ENCODE data around the gene C12orf60.

C12orf60 gene

GRCh38 chr12:14833952-14834351 is 30.5 kb downstream of the C12orf60 start:
- in situ Hi-C loops (cut with MboI; ENCODE audit: low sequenced_read_pairs) = loop anchor here (25.0 kb wide), 1 partner anchor 428 kb away; no protein-coding TSS in a partner anchor

- in situ Hi-C loops (cut with MboI; ENCODE audit: low sequenced_read_pairs) = loop anchor here (25.0 kb wide), 1 partner anchor 428 kb away; no protein-coding TSS in a partner anchor
These were observed 31.0 kb downstream of the C12orf60 start for GRCh38 chr12:14834509-14834908.

DNA sequence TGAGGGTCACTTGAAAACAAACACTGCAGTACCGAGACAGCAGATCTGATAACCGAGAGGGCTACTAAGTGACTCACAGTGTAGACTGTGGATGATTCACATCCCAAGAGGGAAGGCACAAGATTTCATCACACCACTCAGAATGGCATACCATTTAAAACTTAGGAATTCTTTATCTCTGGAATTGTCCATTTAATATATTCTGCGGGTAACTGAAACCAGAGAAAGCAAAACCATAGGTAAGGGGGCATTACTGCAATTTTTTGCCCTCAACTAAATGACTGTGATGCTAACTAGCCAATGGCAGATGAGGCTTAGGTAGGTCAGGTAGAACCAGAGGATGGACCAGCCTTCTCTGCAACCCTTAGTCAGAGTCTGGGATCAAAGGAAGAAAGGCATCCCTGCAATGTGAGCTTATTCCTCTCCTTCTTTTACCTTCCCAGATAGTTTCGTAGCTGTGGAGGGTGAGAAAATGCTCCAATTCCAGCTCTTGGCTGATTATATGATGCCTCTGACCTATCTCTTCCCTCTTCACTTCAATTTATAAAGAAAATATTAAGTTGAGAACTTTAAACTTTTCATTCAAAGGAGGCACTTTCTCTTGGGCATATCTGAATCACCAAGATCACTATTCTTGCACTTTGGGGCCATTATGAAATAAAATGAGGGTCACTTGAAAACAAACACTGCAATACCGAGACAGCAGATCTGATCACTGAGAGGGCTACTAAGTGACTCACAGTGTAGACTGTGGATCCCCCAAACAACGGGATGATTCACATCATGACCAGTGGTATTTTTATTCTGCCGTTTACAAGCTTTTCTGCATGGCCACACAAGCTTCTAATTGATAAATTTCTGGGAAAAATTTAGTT is 33.1 kb downstream of the C12orf60 start:
- in situ Hi-C loops (cut with MboI; ENCODE audit: low sequenced_read_pairs) = loop anchor here (25.0 kb wide), 1 partner anchor 426 kb away; no protein-coding TSS in a partner anchor

GRCh38 chr12:14839262-14839661 is 35.8 kb downstream of the C12orf60 start:
- in situ Hi-C loops (cut with MboI; ENCODE audit: low sequenced_read_pairs) = loop anchor here (25.0 kb wide), 1 partner anchor 423 kb away; no protein-coding TSS in a partner anchor

DNA sequence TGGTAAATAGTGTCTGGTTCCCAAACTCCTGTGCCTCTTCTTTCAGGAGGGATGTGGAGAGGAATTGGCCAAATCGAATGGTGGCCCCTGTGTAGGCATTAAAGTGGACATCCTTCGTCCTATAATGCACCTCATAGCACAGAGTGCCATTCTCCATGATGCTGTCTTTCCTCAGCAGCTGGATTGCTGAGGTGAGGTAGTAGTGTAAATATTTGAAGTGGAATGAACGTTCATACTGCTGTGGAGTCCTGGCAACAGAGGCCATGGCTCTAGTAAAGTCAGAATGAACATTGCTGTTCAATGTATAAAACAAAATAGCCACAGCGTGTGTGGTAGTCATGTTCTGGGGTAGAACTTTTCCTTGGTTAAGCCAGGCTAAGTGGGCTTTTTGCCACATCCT is 37.1 kb downstream of the C12orf60 start:
- in situ Hi-C loops (cut with MboI; ENCODE audit: low sequenced_read_pairs) = loop anchor here (25.0 kb wide), 1 partner anchor 422 kb away; no protein-coding TSS in a partner anchor

DNA sequence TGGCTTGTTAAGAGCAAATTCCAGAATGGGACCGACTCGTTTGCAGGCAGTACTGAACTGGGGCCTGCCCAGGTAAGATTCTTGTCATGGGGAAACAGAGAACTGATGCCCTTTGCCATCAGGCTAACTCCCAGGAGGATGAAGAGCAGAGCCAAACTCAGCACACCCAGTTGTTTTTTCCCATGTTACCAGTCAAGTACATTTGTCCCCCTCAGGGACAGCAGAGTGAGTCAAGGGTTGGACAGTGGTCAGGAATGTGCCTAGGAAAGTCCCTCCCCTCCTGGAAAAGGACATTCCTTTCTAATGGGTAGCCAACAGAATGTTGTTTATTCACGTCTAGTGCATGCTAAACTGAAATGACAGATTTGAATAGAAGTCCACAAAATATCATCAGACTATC is 38.3 kb downstream of the C12orf60 start:
- in situ Hi-C loops (cut with MboI; ENCODE audit: low sequenced_read_pairs) = loop anchor here (25.0 kb wide), 1 partner anchor 421 kb away; no protein-coding TSS in a partner anchor

DNA sequence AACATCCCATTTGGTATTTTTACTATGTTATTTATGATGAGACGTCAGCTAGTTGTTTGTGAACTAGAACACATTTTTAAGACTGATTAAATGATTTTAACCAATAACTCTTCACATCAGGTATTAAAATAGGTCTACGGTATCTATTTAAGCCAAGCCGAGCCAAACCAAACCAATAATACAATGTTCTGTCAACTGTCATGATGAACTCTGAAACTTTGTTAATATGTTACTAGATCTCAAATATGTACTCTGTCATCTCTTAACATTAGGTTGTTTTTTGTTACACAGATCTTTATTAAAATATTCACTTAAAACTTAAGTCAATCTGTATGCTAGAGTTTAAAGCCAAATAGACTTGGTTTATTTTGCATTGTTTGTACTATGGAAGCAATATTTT is 38.8 kb downstream of the C12orf60 start:
- in situ Hi-C loops (cut with MboI; ENCODE audit: low sequenced_read_pairs) = loop anchor here (25.0 kb wide), 1 partner anchor 420 kb away; no protein-coding TSS in a partner anchor

DNA sequence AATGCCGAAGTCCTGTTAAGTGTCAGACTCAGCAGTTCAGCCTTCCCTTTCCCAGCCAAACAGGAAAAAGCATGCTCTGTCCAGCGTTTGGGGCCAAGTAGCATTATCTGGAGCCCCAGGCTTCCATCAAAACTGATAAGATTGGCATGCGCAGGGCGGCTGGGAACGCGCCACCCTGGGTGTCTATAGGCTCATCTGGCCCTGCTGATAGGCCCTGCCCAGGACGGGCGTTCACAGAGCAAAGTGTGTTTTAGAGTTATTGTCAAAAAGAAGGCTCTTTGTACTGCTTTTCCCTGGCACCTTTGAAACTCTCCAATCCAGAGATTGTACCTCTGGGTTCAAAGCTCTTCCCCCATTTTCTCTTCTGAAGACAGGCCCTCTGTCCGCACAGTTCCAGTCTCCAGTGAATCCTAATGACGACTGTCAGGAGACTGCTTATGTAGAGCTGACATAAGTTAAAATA is 40.0 kb downstream of the C12orf60 start, which contains the start of gene ART4:
TSS of gene ART4 (minus strand) at position 102 of the 463 bp plus-strand sequence. CDS start 413 bp downstream, outside the sequence.
- in situ Hi-C loops (cut with MboI; ENCODE audit: low sequenced_read_pairs) = loop anchor here (25.0 kb wide), 1 partner anchor 419 kb away; no protein-coding TSS in a partner anchor

- in situ Hi-C loops (cut with MboI; ENCODE audit: low sequenced_read_pairs) = loop anchor here (25.0 kb wide), 1 partner anchor 418 kb away; no protein-coding TSS in a partner anchor
These were observed 40.9 kb downstream of the C12orf60 start for GRCh38 chr12:14844401-14844800.

DNA sequence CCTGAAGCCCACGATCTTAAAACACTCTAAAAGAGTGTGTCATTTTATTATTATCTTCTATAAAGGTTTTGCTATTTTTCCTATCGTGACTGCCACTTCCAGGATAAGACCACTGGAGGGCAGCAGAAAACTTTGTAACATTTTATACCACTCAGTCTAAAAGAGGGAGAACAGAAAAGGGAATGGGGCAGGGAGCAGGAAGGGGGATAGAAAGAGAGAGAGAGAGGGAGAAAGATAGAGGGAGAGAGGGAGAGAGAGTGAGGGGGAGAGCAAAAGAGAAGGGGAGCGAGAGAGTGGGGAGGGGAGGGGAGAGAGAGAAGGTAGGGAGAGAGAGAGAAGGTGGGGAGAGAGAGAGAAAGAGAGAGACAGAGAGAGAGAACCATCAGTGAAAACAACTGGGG is 41.9 kb downstream of the C12orf60 start:
- in situ Hi-C loops (cut with MboI; ENCODE audit: low sequenced_read_pairs) = loop anchor here (5.0 to 25.0 kb wide), 2 partner anchors 142 to 417 kb away; no protein-coding TSS in a partner anchor

DNA sequence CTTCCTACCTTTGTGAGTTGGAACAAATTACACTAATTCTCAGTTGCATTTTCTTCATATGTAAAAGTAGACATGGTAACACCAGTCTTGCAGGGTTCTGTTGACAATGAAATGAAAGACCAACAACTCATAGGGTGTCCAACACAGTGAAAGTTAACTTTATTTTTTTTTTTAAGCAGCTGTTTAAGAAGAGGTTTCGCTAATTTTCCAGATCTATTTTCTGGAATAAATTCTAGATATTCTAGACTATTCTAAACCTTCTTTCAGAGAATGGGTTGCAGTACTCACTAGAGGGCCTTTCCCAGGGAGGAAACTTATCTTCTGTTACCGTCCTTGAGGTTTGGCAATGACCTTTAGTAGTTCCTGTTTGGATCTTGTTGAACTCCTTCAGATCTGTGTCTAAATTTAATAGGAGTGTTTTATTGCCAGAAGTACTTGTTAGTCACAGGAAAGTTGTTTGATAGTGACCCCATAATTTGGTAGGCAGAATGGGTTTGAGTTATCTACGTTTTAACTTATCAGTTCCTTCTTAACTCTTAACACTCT is 42.6 kb downstream of the C12orf60 start:
- in situ Hi-C loops (cut with MboI; ENCODE audit: low sequenced_read_pairs) = loop anchor here (5.0 to 25.0 kb wide), 2 partner anchors 141 to 416 kb away; no protein-coding TSS in a partner anchor

- in situ Hi-C loops (cut with MboI; ENCODE audit: low sequenced_read_pairs) = loop anchor here (5.0 to 25.0 kb wide), 2 partner anchors 140 to 415 kb away; no protein-coding TSS in a partner anchor
These were observed 43.6 kb downstream of the C12orf60 start for GRCh38 chr12:14846876-14847580.

DNA sequence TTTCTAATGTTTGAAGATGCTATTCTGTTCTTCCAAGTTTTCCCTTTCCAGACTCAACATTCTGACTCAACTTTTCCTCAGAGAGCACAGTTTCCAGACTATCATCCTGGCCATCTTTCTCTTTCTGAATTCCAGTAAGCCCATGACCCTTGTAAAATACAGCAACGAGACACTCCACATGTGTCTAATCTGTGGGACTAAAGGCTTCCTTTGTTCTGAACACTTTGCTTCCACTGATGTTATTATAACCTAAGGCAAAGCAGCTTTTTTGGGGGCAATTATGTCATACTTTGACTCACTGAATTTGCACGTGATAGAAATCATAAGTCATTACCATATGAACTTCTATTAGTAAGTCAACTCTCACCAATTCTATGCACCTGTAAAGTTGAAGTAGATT is 46.2 kb downstream of the C12orf60 start:
- in situ Hi-C loops (cut with MboI; ENCODE audit: low sequenced_read_pairs) = loop anchor here (5.0 to 25.0 kb wide), 2 partner anchors 138 to 413 kb away; no protein-coding TSS in a partner anchor

DNA sequence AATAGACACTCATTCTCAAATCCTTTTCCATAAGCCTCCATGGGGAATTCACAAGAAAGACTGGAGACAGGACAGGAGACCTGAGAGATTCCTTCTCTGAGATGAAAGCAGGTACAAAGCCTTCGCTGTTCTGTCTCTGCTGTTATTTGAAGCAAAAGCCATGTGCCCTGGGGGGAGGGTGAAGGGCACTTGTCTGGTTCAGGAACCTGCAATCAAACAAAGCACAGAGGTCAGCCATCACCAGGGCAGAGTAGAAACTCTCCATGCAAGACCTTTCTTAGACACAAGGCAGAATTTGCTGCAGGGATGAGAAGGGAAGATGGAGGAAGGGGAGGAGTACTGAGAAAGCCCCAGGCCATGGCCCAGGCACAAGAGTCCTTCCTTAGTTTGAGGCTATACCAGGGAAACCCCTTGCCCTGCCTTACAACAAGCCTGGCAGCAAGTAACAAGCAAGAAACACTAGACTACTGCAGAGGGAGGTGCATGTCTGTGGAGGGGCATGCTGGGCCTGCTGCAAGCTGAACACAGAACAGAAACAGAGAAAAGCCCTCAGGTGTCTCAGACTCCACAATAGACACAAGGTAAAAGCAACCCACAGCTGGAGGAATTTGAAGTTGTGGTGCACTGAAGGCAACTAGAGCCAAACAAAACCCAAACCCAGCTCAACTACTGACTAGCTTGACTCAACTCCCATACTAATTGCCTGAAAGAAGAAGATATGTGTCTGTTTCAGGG is 47.6 kb downstream of the C12orf60 start:
- in situ Hi-C loops (cut with MboI; ENCODE audit: low sequenced_read_pairs) = no loop called here

- in situ Hi-C loops (cut with MboI; ENCODE audit: low sequenced_read_pairs) = no loop called here
These were observed 49.4 kb downstream of the C12orf60 start for GRCh38 chr12:14852880-14853279.

GRCh38 chr12:14853961-14854360 is 50.5 kb downstream of the C12orf60 start:
- in situ Hi-C loops (cut with MboI; ENCODE audit: low sequenced_read_pairs) = no loop called here

- in situ Hi-C loops (cut with MboI; ENCODE audit: low sequenced_read_pairs) = no loop called here
These were observed 51.2 kb downstream of the C12orf60 start for GRCh38 chr12:14854586-14855183.

DNA sequence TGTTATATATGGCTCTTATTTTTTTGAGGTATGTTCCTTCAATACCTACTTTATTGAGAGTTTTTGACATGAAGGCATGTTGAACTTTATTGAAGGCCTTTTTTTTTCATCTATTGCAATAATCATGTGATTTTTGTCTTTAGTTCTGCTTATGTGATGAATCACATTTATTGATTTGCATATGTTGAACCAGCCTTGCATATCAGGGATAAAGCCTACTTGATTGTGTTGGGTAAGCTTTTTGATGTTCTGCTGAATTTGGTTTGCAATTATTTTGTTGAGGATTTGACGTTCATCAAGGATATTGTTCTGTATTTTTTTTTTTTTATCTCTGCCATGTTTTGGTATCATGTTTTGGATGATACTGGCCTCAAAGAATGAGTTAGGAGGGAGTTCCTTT is 55.0 kb downstream of the C12orf60 start:
- in situ Hi-C loops (cut with MboI; ENCODE audit: low sequenced_read_pairs) = no loop called here

DNA sequence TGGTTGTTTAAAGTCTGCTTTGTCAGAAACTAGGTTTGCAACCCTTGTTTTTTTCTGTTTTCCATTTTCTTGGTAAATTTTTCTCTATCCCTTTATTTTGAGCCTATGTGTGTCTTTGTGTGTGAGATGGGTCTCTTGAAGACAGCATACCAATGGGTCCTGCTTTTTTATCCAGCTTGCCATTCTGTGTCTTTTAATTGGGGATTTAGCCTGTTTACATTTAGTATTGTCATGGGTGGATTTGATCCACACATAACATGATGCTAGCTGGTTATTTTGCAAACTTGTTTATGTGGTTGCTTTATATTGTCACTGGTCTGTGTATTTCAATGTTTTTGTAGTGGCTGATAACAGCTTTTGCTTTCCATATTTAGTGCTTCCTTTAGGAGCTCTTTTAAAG is 57.0 kb downstream of the C12orf60 start:
- in situ Hi-C loops (cut with MboI; ENCODE audit: low sequenced_read_pairs) = no loop called here
